A172 (cell line): ENCODE measurements around the gene PQBP1. TPM values are rescaled to one million over a fixed set of nuclear protein-coding genes. Genes with fewer than 3 reads are reported as not detected.
A peak's percentile ranks its signal among the peaks of the same experiment; 100 is the strongest.
"Not testable (repeated sequence)": the region's sequence is repeated elsewhere in the genome, so short reads cannot be mapped to it uniquely, and the experiment has no call there.

Source experiments
- DNase-seq: peaks from one replicate; pipeline ENCODE4 v3.0.0-alpha.2; 2015; ENCODE audit warnings: low spot score
- total RNA-seq: library from RNA; depleted of rRNA; stranded (reverse); fragments of >200 nt; shearing (Covaris generic); gene quantifications from 2 replicates; pipeline ENCODE4 v1.2.3, GENCODE V29; 2014; rRNA removed

The PQBP1 gene
- total RNA-seq = 57.4 and 59.2 TPM in 2 replicates

- peak; percentile 93 for DNase-seq
Observed at GRCh38 chrX:48897625-48898306, at the start of gene PQBP1, which contains the start of gene TIMM17B. Gene PQBP1, plus strand, starts transcription at chrX:48897930. Its CDS starts 580 bp downstream, at chrX:48898510. Gene TIMM17B, minus strand, starts transcription at chrX:48897768. Its CDS starts 19 bp downstream, at chrX:48897749.

- DNase-seq = no peak
Observed at GRCh38 chrX:48848847-48849246, 48.9 kb upstream of the PQBP1 start.

GRCh38 chrX:48852857-48853256 lies 44.9 kb upstream of the PQBP1 start:
- no peak for DNase-seq

DNA sequence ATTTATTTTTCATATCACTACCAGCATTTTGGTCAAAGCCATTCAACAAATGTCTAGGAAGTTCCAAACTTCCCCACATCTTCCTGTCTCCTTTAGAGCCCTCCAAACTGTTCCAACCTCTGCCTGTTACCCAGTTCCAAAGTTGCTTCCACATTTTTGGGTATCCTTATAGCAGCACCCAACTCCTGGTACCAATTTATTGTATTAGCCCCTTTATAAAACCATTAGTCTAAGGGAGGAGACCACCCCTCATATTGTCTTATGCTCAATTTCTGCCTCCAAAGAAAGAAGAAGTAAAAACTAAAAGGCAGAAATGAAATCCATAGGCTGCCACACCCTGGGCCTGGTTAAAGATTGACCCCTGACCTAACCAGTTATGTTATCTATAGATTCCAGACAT lies 44.2 kb upstream of the PQBP1 start:
- not testable (repeated sequence) for DNase-seq

- DNase-seq = not testable (repeated sequence)
Observed at GRCh38 chrX:48854121-48854804, 43.5 kb upstream of the PQBP1 start.

DNA sequence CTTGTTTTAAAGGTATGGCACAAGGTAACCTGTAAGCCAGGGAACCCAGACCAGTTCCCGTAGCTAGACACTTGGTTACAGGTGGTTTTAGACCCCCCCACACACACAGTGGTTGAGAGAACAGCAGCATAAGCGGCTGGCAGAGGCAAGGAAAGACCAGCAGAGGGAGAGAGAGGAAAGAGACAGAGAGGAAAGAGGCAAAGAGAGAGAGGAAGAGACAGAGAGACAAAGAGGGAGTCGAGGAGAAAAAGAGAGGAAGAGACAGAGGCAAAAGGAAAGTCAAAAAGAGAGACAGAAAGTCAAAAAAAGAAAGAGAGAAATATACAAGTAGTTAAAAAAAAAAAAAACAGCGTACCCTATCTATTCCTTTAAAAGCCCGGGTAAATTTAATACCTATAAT lies 42.8 kb upstream of the PQBP1 start:
- DNase-seq = peak; percentile 30

DNA sequence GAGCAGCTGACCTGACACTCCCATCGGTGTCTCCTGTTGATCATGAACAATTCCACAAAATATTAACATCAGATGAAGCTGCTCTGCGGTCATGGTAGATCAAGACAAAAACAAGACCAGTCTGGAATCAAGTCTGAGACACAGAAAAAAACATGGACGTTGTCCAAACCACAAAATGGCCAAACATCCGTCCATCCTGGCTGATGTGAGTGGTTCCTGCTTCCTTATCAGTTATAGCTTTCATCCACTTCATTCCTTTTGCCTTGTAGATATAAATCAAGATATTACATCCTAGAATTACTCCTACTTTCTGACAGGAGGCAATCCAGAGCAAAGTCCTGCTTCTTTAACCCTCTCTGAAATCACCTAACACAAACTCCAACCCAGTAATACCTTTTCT lies 33.5 kb upstream of the PQBP1 start:
- peak; percentile 92 for DNase-seq

- DNase-seq = not testable (repeated sequence)
Observed at GRCh38 chrX:48872017-48872416, 25.7 kb upstream of the PQBP1 start.

- DNase-seq = not testable (repeated sequence)
Observed at GRCh38 chrX:48876944-48877343, 20.8 kb upstream of the PQBP1 start.

DNA sequence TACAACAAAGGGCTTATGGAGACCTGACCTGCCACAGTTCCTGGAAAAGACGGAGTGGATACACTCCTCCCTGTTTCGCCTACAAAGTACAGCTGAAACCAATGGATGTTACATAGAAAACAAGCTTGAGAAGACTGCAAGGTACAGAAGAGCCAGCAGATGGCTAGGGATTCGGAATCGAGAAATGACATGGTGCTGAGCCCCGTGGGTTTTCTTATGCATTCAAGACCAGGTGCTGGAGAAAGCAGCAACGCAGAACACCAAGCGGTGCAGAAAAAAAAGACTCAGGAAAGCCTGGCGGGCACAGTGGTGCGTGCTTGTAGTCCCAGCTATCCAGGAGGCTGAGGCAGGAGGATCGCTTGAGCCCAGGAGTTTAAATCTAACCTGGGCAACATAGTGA lies 14.0 kb upstream of the PQBP1 start:
- no peak for DNase-seq

DNA sequence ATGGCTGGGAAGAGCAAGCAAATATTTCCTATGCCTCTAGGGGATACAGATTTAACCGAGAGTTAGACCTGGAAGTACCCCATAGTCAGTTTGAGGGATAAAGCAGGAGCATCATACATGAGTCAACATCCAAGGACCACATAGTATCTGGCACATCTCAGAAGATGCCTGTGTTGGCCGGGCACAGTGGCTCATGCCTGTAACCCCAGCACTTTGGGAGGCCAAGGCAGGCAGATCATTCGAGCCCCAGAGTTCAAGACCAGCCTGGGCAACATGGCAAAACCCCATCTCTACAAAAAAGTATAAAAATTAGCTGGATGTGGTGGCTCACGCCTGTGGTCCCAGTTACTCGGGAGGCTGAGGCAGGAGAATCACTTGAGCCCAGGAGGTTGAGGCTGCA lies 11.1 kb upstream of the PQBP1 start:
- not testable (repeated sequence) for DNase-seq

DNA sequence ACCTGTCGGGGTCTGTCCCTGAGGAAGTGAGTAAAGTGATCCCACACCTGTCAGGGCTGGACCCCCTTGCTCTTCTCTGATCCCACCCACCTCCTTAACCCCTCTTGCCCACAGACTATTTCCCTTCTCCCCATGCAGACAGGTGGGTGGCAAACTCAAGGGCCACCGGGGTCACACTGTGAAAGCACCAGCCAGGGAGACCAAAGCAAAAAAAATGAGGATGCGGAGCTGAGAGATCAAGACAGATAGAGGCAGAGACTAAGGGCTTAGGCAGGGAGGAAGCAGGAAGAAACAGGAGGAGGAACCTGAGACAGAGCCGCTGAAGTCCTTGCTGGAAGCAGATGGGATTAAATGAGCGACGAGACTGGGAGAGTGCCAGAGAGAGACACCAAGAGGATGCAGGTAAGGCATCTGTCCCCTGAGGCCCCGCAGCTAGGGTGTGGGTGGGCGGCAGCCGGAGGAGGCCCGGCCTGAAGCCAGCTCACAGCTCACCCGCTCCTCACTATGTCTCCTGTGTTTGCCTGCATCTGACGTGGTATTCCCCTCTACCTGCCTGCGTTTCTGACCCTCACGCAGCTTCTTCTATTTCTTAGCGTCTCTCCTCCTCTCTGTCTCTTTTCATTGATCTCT lies 7.3 kb upstream of the PQBP1 start:
- DNase-seq = no peak

DNA sequence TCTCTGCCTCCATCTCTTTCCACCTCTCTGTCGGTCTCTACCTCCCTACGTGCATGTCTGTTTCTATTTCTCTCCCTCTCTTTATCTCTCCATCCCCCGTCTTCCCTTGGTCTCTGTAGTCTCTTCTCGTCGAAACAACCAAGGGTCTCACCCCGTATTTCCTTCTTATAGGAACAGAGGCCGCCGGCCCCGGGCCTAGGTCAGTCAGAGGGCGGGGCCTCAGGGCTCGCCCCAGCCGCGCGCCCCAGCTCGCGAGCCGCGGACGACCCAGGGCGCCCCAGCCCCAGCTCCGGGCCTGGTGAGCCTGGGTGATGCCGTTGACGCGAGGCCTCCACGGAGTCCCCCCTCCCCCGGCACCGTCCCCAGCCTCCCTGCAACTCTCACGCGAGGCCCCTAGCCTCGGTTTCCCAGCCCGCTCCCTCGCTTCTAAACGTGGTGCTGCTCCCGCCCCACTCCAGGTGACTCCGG lies 6.8 kb upstream of the PQBP1 start:
- no peak for DNase-seq

- no peak for DNase-seq
Observed at GRCh38 chrX:48891402-48892288, 6.1 kb upstream of the PQBP1 start.

DNA sequence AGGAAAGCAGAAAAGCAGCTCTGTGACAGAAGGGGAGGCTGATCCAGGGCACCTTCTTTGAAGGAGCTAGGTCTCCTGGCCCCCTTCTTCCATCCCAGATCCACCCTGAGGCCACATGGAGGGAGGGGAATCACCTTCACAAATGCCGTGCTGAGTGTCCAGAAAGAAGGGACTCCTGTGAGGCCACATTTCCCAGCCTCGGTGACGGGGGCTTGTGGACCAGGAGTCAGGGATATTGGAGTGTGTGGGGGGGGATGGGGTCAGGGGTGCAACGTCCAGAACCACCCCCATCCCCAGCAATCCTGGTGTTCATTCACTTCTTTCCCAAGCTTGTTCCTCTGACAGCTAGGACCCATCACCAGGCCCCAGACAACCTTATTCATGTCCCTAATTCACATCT lies 4.8 kb upstream of the PQBP1 start:
- DNase-seq = no peak

DNA sequence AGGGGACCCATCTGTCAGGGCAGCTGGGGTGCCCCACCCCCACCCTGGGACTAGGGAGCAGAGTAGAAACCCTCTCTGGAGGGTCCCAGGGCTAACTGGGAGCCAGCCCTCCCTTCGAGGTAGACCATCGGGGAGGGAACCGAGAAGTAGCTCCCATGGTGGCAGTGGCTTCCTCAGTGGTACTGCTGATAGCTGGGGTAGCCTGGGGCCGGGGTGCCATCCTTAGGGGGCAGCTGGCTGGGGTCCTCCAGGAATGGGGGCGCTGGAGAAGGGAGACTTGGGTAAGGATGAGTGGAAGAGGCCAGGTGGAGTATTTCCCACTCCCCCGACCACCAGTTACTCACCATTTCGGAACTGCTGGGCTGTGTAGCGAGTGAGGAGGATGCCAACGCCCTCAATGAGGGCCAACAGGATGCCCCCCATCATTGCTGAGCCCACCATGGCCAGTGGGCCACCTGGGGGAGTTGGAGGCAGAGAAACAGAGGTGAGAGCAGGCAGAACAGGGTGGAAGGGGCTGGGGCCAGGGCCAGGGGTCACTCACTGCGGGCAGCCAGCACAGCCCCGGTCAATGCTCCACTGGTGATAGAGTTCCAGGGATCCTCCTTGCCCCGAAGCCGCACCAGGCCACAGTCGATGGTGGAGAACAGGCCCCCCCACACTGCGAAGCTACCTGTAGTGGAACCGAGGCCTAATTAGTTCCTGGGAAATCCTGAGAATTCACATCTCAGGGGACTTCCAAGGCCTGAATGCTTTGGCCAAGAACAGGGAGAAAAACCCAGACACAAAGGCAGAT lies 4.0 kb upstream of the PQBP1 start:
- no peak for DNase-seq

DNA sequence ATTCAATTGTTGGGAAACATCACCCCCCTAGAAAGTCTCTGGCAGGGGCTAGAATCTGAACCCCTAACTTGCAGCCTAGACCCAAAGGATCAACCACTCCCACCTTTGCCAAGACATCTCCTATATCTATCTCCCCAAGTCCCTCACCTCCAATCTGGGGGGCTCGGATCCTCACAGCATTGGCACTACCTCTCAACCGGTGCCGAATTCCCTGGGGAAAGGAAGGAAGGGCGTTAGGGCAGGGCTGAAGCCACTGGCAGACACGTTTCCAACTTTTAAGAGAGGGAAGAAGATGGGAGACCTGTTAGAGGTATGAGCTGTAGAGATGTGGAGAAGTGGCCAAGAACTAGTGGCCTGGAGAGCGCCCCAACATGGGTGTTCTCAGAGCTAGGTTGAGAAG lies 2.8 kb upstream of the PQBP1 start:
- no peak for DNase-seq

DNA sequence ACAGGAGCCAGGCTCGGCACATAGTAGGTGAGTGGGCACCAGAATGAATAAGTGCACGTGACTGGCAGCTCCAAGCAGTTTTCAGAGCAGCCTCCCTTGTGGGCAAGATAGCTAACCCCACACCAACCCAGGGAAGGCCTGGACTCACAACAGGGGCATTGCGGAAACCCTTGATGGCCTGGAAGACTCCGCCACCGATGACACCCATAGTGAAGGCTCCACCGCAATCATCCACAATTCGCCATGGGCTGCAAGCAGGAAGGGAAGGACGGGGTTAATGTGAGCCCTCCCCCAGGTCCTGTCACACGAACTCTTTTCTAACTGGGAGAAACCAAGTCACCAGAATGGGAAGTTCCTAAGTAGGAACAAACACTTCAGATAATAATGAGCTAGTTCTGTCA lies 1.1 kb upstream of the PQBP1 start:
- no peak for DNase-seq

- peak; percentile 69 for DNase-seq
Observed at GRCh38 chrX:48897157-48897624, 539 bp upstream of the PQBP1 start.

DNA sequence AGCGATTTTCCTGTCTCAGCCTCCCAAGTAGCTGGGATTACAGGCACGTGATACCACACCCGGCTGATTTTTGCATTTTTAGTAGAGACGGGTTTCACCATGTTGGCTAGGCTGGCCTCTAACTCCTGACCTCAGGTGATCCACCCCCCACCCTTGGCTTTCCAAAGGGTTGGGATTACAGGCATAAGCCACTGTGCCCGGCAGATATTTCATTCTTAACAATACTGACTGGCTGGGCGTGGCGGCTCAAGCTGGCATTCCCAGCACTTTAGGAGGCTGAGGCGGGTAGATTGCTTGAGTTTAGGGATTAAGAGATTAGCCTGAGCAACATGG lies 1.3 kb downstream of the PQBP1 start:
- no peak for DNase-seq

- DNase-seq = no peak
Observed at GRCh38 chrX:48901069-48901468, 3.3 kb downstream of the PQBP1 start.
